IMR-90 (cell line): ENCODE results near the gene TSHZ3. TPM values are rescaled to one million over a fixed set of nuclear protein-coding genes. Genes with fewer than 3 reads are reported as not detected.

Experiments used
- ATAC-seq: fragments of 200-7000 bp; cut with Tn5 transposase; 2 replicates; pipeline ENCODE4 v1.9.1; 2020; ENCODE audit warnings: low read depth, mild to moderate bottlenecking, moderate library complexity
- BruUV-seq: library from RNA; stranded (reverse); fragments of 400-500 nt; replicated peaks from 2 replicates; lab custom pipeline; 2021; lab: Mats Ljungman, UMichigan
- CTCF ChIA-PET: fragments of 300-600 bp; formaldehyde crosslinking; extraction: SDS; loops from one replicate; lab custom pipeline; 2021; ENCODE audit warnings: antibody characterized with exemption; lab: Yijun Ruan, JAX
- POLR2A ChIA-PET: fragments of 300-600 bp; sonication (Branson Sonifier 250); formaldehyde crosslinking; loops from one replicate; lab custom pipeline; 2022; ENCODE audit warnings: antibody characterized with exemption; ENCODE audit not compliant: unreplicated experiment; lab: Charles Lee
- DNase-seq: peaks from one replicate; pipeline ENCODE4 v3.0.0; 2013
- H2AFZ ChIP-seq: replicated peaks from 2 replicates; pipeline ENCODE3; 2013; ENCODE audit warnings: low read length, mild to moderate bottlenecking; ENCODE audit not compliant: poor library complexity
- H2AK5ac ChIP-seq: 2 replicates; pipeline ENCODE4 v1.6.1; 2013; ENCODE audit warnings: low read depth, low read length, inconsistent platforms
- H2AK9ac ChIP-seq: replicated peaks from 2 replicates; pipeline ENCODE3; 2013; ENCODE audit warnings: mild to moderate bottlenecking, low read depth, low read length, moderate library complexity; ENCODE audit not compliant: poor library complexity
- H2BK120ac ChIP-seq: 2 replicates; pipeline ENCODE4 v1.6.1; 2013; ENCODE audit warnings: low read depth, low read length, inconsistent platforms
- H2BK15ac ChIP-seq: 3 replicates; pipeline ENCODE4 v1.6.1; 2013; ENCODE audit warnings: low read depth, low read length, inconsistent platforms
- H2BK20ac ChIP-seq: 2 replicates; pipeline ENCODE4 v1.6.1; 2013; ENCODE audit warnings: low read depth, mild to moderate bottlenecking, inconsistent platforms, low read length, moderate library complexity
- H2BK5ac ChIP-seq: 2 replicates; pipeline ENCODE4 v1.6.1; 2013; ENCODE audit warnings: mild to moderate bottlenecking, low read depth, low read length, inconsistent platforms; ENCODE audit not compliant: poor library complexity, severe bottlenecking
- H3K14ac ChIP-seq: replicated peaks from 2 replicates; pipeline ENCODE4 v1.6.1; 2013; ENCODE audit warnings: low read depth, low read length, inconsistent platforms
- H3K18ac ChIP-seq: 2 replicates; pipeline ENCODE4 v1.6.1; 2013; ENCODE audit warnings: low read depth, low read length, control low read depth
- H3K23ac ChIP-seq: 2 replicates; pipeline ENCODE4 v1.6.1; 2013; ENCODE audit warnings: low read depth, low read length, inconsistent platforms
- H3K27ac ChIP-seq: 2 replicates; pipeline ENCODE4 v1.5.1; 2013; ENCODE audit warnings: mild to moderate bottlenecking, control low read depth, low read length; ENCODE audit not compliant: insufficient read depth
- H3K27me3 ChIP-seq: 2 replicates; pipeline ENCODE4 v1.6.1; 2013; ENCODE audit warnings: low read length; ENCODE audit not compliant: control insufficient read depth, insufficient read depth
- H3K36me3 ChIP-seq: 2 replicates; pipeline ENCODE4 v1.6.1; 2013; ENCODE audit warnings: low read length, mixed read lengths; ENCODE audit not compliant: control insufficient read depth, insufficient read depth
- H3K4ac ChIP-seq: 2 replicates; pipeline ENCODE4 v1.6.1; 2013; ENCODE audit warnings: low read depth, low read length, inconsistent platforms
- H3K4me1 ChIP-seq: 2 replicates; pipeline ENCODE4 v1.6.1; 2013; ENCODE audit warnings: low read length, mixed read lengths; ENCODE audit not compliant: control insufficient read depth, insufficient read depth
- H3K4me2 ChIP-seq: 2 replicates; pipeline ENCODE4 v1.6.1; 2013; ENCODE audit warnings: low read depth, mild to moderate bottlenecking, control low read depth, low read length, moderate library complexity
- H3K4me3 ChIP-seq: 2 replicates; pipeline ENCODE4 v1.5.1; 2013; ENCODE audit warnings: low read depth, mild to moderate bottlenecking, control low read depth, low read length, moderate library complexity; ENCODE audit not compliant: insufficient read depth
- H3K56ac ChIP-seq: 2 replicates; pipeline ENCODE4 v1.6.1; 2013; ENCODE audit warnings: low read length, inconsistent platforms; ENCODE audit not compliant: insufficient read depth; ENCODE audit errors: extremely low read depth
- H3K79me1 ChIP-seq, 2 experiments: 2 replicates each; pipeline ENCODE4 v1.6.1; 2013; ENCODE audit warnings: low read length in 2 of 2, inconsistent platforms in 1 of 2, low read depth in 1 of 2
- H3K9ac ChIP-seq: 2 replicates; pipeline ENCODE4 v1.6.1; 2013; ENCODE audit warnings: low read depth, low read length, control low read depth
- H3K9me1 ChIP-seq: 2 replicates; pipeline ENCODE4 v1.6.1; 2013; ENCODE audit warnings: low read length, inconsistent platforms; ENCODE audit not compliant: insufficient read depth
- H3K9me3 ChIP-seq: 2 replicates; pipeline ENCODE4 v1.6.1; 2013; ENCODE audit warnings: low read length; ENCODE audit not compliant: control insufficient read depth, insufficient read depth
- H4K20me1 ChIP-seq: 2 replicates; pipeline ENCODE4 v1.6.1; 2013; ENCODE audit warnings: low read length, inconsistent platforms; ENCODE audit not compliant: insufficient read depth
- H4K5ac ChIP-seq: 2 replicates; pipeline ENCODE4 v1.6.1; 2013; ENCODE audit warnings: mild to moderate bottlenecking, low read depth, low read length, control low read depth
- H4K8ac ChIP-seq, 2 experiments: 2 replicates each; pipeline ENCODE4 v1.6.1; 2013; ENCODE audit warnings: low read depth in 2 of 2, low read length in 2 of 2, control low read depth in 1 of 2, inconsistent platforms in 1 of 2
- H4K91ac ChIP-seq: 2 replicates; pipeline ENCODE4 v1.6.1; 2013; ENCODE audit warnings: low read depth, low read length, inconsistent platforms; ENCODE audit not compliant: insufficient read depth
- BHLHE40 ChIP-seq: fragments of 150-350 bp; IDR thresholded peaks from 2 replicates; pipeline ENCODE4 v1.6.1; 2016; ENCODE audit warnings: mild to moderate bottlenecking, low read depth, low read length
- CEBPB ChIP-seq: IDR thresholded peaks from 2 replicates; pipeline ENCODE4 v1.6.1; 2012; ENCODE audit warnings: low read depth, low read length, improper control_type of control experiment
- MAZ ChIP-seq: IDR thresholded peaks from 2 replicates; pipeline ENCODE4 v1.6.1; 2012; ENCODE audit warnings: low read depth, mild to moderate bottlenecking, low read length, improper control_type of control experiment, moderate library complexity, borderline replicate concordance
- NFE2L2 ChIP-seq: fragments of 150-350 bp; IDR thresholded peaks from 2 replicates; pipeline ENCODE4 v1.6.1; 2016; ENCODE audit warnings: low read depth, mild to moderate bottlenecking, low read length
- RCOR1 ChIP-seq: IDR thresholded peaks from 2 replicates; pipeline ENCODE4 v1.6.1; 2012; ENCODE audit warnings: mild to moderate bottlenecking, low read length, improper control_type of control experiment; ENCODE audit not compliant: insufficient replicate concordance
- RFX5 ChIP-seq: IDR thresholded peaks from 2 replicates; pipeline ENCODE4 v1.8.0; 2012; ENCODE audit warnings: low read depth, mild to moderate bottlenecking, low read length, moderate library complexity
- SMC3 ChIP-seq: fragments of 150-350 bp; IDR thresholded peaks from 2 replicates; pipeline ENCODE4 v1.6.1; 2016; ENCODE audit warnings: low read depth, mild to moderate bottlenecking, antibody characterized with exemption, low read length, moderate library complexity
- WGBS, 2 experiments: methylation state at CpG; one replicate each; pipeline versions ENCODE4 v1.1.5 to v1.1.7; 2013; ENCODE audit warnings: missing lambda C conversion rate in 2 of 2; ENCODE audit not compliant: insufficient read length in 1 of 2; ENCODE audit errors: extremely low coverage in 2 of 2; 5-methylcytosine and 5-hydroxymethylcytosine counted together
- dilution Hi-C: fragments of 300-500 bp; cut with HindIII; formaldehyde crosslinking; loops from one replicate; pipeline ENCODE4 v1.14.3; 2018; ENCODE audit warnings: low sequenced_read_pairs; ENCODE audit not compliant: unreplicated experiment
- in situ Hi-C: fragments of 300-500 bp; cut with MboI; formaldehyde crosslinking; loops from 3 replicates; pipeline ENCODE4 v1.14.3; 2019; ENCODE audit warnings: low sequenced_read_pairs, inconsistent platforms, mixed read lengths
- intact Hi-C: fragments of 100-400 bp; cut with micrococcal nuclease; formaldehyde crosslinking; loops from 2 replicates; pipeline ENCODE4 v1.10.0; 2022
- polyA plus RNA-seq, 3 experiments: library from polyadenylated mRNA; depleted of rRNA; stranded (reverse); fragments of >200 nt; gene quantifications; 2 replicates each; pipeline ENCODE4 v1.2.3, GENCODE V29; 2012; ENCODE audit warnings: low replicate concordance in 1 of 3
- total RNA-seq: library from RNA; depleted of rRNA; stranded (reverse); fragments of >200 nt; gene quantifications from 2 replicates; pipeline ENCODE4 v1.2.3, GENCODE V29; 2012

Gene TSHZ3
- total and polyA plus RNA-seq, 2 of the 4 experiments (the other 2 are of a cell fraction) = 8.1 to 13.0 TPM

DNA sequence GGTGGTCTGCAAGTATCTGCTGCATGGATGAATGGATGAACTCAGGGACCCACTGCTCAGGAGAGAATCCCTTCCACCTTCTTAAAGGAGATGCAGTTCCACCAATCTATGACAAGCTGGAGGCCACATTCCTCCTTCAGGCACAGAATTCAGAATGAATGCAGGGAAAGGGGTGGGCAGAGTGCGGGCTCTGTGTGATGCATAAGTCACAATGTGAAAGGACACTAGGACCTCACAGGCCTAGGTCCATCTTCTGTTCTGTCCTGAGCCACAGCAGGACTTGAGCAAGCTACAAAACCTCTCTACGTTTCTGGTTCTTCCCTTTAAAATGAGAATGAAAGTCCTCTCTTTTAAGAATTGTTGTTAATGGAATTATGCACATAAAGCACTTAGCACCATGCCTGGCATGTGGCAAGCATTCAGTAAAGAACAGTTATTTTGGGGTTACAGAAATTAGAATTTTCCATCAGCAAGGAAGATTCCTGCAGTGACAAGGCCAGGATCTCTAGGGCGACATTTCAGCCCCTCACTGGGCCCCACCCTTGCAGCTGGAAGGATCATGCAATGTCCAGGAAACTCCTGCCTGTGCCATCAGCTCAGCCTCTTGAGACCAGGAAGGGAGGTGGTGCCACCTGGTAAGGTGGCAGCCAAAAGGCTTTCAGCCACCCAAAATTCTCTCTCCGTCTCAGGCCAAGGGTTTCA is 38.7 kb downstream of the TSHZ3 start (continued):
- no peak for TF ChIP-seq NFE2L2
- TF ChIP-seq RFX5 = no peak
- TF ChIP-seq RCOR1 = no peak

DNA sequence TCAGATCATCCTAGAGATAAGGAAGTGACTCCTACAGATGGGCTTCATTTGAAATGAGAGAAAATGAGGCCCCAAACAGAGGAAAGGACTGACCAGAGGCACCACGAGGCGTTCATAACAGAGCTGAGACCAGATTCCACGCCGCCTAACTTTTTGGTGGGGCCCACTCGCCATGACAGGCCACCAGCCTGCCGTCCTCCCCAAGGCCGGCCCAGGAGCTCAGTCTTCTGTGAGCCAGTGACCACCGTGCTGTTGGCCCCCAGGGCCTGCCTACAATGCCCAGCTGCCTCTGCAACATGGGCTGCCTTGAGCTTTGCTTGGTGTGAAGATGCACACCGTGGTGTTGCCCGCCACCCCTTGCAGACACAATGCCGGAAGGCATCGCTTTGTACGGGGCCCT is 40.5 kb downstream of the TSHZ3 start:
- no TSS peak for BruUV-seq
- peaks cover 35% of the 10 kb centered on the region for H3K9me1 ChIP-seq
- H3K9ac ChIP-seq = no peak overlapping the region
- ChIA-PET CTCF (no interaction called here), POLR2A (no interaction called here)
- no peak overlapping the region for H2BK15ac ChIP-seq
- WGBS, 2 experiments = 95% methylated on average over 8 of the region's 13 CpGs; no CpG with 5 or more reads in 1 of the 2 experiments
- peaks cover 14% of the 10 kb centered on the region for H3K4me1 ChIP-seq
- DNase-seq (no peak), ATAC-seq (no peak)
- H4K5ac ChIP-seq = no peak overlapping the region
- no peak overlapping the region for H4K8ac ChIP-seq
- no peak overlapping the region for H2AK5ac ChIP-seq
- H3K23ac ChIP-seq = no peak overlapping the region
- no peak for TF ChIP-seq CEBPB
- TF ChIP-seq MAZ = no peak
- TF ChIP-seq BHLHE40 = no peak
- TF ChIP-seq SMC3 = no peak
- H4K91ac ChIP-seq = no peak overlapping the region
- H3K56ac ChIP-seq = no peak overlapping the region
- H3K27me3 ChIP-seq = no peaks in the 10 kb centered on the region
- H3K9me3 ChIP-seq = no peaks in the 10 kb centered on the region
- intact Hi-C loops = no loop called here
- in situ Hi-C loops = no loop called here
- no peak overlapping the region for H2AK9ac ChIP-seq
- peaks cover 23% of the 10 kb centered on the region for H3K36me3 ChIP-seq
- no peak overlapping the region for H3K4me2 ChIP-seq
- H2BK5ac ChIP-seq = no peak overlapping the region
- H2BK20ac ChIP-seq = no peak overlapping the region
- no peak overlapping the region for H3K4me3 ChIP-seq
- no peak overlapping the region for H2BK120ac ChIP-seq
- H3K79me1 ChIP-seq = peaks cover 61 to 85% of the 10 kb centered on the region in 2 experiments
- H3K14ac ChIP-seq = no peak overlapping the region
- H3K18ac ChIP-seq = no peak overlapping the region
- peaks cover 26% of the 10 kb centered on the region; the same call in 1 of the 2 replicates for H4K20me1 ChIP-seq
- no peak overlapping the region for H2AFZ ChIP-seq
- no peak overlapping the region for H3K4ac ChIP-seq
- dilution Hi-C loops = no loop called here
- H3K27ac ChIP-seq = no peak overlapping the region
